ENCODE data around the gene TMTC1. TPM values are rescaled to one million over a fixed set of nuclear protein-coding genes. Genes with fewer than 3 reads are reported as not detected.

Gene TMTC1
- total RNA-seq, 2 donors from 2014 or later: 15.6 to 20.1 TPM

DNA sequence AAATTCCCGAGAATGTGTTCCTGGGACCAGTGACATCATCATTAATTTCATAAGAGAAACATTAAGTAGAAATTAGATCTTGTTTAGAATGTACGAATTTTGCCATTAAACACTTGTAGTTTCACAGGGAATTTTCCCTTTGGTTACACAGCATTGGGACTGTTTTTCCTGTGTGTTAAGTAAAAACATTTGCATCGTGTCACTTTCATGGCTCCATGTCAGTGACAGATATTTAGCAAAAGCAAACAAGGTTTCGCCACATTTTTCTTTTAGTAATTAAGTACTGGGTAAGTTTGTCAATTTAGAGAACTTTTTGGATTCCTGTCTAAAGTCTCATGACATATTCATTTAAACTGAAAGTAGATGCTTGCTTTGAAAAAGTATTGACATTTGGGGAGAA lies 240.7 kb downstream of the TMTC1 start:
- Histone ChIP-seq H3K9me3 (no peaks in the 10 kb centered on the region), H3K4me1 (no peaks in the 10 kb centered on the region), H3K4me3 (no peak overlapping the region), H3K27ac (no peak overlapping the region), H3K27me3 (no peaks in the 10 kb centered on the region), H3K36me3 (replicated peaks in 1 of 2; ENCODE audit: insufficient read depth in 1 of 2, low read depth in 2 of 2) (no peaks in the 10 kb centered on the region)
- ATAC-seq: no peak
- DNase-seq: no peak
- intact Hi-C loops (cut with DNase I): no loop called here
- no peak for TF ChIP-seq POLR2A (IDR thresholded peaks at IDR 0.05)
- TF ChIP-seq, protein P1, sequence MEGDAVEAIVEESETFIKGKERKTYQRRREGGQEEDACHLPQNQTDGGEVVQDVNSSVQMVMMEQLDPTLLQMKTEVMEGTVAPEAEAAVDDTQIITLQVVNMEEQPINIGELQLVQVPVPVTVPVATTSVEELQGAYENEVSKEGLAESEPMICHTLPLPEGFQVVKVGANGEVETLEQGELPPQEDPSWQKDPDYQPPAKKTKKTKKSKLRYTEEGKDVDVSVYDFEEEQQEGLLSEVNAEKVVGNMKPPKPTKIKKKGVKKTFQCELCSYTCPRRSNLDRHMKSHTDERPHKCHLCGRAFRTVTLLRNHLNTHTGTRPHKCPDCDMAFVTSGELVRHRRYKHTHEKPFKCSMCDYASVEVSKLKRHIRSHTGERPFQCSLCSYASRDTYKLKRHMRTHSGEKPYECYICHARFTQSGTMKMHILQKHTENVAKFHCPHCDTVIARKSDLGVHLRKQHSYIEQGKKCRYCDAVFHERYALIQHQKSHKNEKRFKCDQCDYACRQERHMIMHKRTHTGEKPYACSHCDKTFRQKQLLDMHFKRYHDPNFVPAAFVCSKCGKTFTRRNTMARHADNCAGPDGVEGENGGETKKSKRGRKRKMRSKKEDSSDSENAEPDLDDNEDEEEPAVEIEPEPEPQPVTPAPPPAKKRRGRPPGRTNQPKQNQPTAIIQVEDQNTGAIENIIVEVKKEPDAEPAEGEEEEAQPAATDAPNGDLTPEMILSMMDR (IDR thresholded peaks at IDR 0.05): no peak
- 33 to 36% methylated on average over 4 of the region's 4 CpGs for WGBS, 2 donors

DNA sequence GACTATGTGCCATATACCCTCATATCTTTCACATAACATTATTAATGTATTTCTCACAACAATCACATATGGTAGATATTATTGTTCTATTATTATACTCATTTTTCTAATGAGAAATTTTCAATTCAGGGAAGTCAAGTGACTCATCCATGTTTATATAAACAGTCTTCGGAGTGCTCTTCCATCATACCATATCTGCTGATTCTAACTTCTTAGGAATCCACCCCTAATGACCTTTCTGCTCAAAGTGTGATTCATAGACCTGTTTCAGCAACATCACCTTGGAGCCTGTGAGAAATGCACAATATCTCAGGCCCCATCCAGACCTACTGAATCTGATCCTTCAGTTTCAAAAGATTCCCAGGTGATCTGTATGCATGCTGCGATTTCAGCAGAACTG lies 246.4 kb downstream of the TMTC1 start:
- Histone ChIP-seq H3K27ac (no peak overlapping the region), H3K27me3 (no peaks in the 10 kb centered on the region), H3K36me3 (replicated peaks in 1 of 2; ENCODE audit: insufficient read depth in 1 of 2, low read depth in 2 of 2) (no peaks in the 10 kb centered on the region), H3K4me1 (no peaks in the 10 kb centered on the region), H3K4me3 (no peak overlapping the region), H3K9me3 (no peaks in the 10 kb centered on the region)
- TF ChIP-seq POLR2A (IDR thresholded peaks at IDR 0.05): no peak
- TF ChIP-seq, protein P1 (IDR thresholded peaks at IDR 0.05): no peak
- DNase-seq (no peak), ATAC-seq (no peak)
- intact Hi-C loops (cut with DNase I): no loop called here
- 63 to 81% methylated on average over 2 of the region's 2 CpGs for WGBS, 2 donors

DNA sequence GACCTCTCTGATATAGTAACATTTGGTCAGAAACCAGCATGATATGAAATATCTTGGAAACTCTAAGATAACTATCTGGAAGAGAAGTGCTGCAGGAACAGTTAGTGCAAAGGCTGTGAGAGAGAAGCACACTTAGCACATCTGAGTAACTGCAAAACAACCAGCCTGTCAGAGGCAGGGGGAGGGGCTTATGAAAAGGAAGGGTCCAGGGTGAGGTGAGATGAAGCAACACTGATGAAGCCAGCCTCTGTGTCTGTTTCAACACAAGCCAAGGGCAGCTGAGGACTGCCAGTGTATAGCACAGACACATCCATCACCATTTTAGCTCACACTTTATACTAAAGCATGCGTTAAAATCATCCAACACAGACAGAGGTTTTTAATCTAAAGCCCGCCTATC lies 248.8 kb downstream of the TMTC1 start:
- WGBS, 2 donors: 77 to 81% methylated on average over 2 of the region's 2 CpGs
- ATAC-seq (no peak), DNase-seq (no peak)
- no peak overlapping the region for H3K4me3 ChIP-seq
- H3K27ac ChIP-seq: no peak overlapping the region
- no peaks in the 10 kb centered on the region for H3K27me3 ChIP-seq
- TF ChIP-seq, protein P1 (IDR thresholded peaks at IDR 0.05): no peak
- no peak for TF ChIP-seq POLR2A (IDR thresholded peaks at IDR 0.05)
- H3K9me3 ChIP-seq: no peaks in the 10 kb centered on the region
- intact Hi-C loops (cut with DNase I): no loop called here
- H3K4me1 ChIP-seq: no peaks in the 10 kb centered on the region
- no peaks in the 10 kb centered on the region for H3K36me3 ChIP-seq (replicated peaks in 1 of 2; ENCODE audit: insufficient read depth in 1 of 2, low read depth in 2 of 2)

DNA sequence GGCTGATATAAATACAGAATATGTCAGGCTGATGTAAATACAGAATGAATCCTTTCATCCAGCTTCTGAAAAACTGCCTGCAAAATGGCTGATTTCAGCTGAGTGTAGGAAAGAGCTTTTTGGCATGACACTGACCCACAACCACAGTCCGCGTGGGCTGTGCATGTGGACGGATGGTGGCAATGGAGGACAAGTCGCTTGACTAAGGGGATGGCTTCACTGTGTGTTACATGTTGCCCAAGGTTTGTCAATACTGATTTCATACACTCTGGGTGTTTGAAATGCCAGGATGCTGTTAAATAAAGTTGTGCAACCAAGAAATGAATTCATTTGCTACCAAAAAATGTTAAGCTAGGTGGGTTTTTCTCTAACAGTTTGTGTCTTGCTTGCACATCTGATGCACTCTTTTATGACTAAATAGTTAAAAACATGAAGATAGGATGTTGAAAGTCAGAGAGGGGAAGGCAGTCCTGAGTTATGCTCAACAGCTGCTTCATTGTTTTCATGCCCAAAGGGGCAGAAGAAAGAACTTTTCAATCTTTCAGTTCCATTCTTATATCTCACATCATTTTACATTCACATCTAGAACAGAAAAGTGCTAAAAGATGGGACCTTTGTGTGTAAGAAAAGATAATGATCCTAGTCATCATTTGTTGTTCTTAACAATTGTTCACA lies 249.8 kb downstream of the TMTC1 start:
- no peaks in the 10 kb centered on the region for H3K9me3 ChIP-seq
- no peak overlapping the region for H3K27ac ChIP-seq
- 48 to 63% methylated on average over 4 of the region's 4 CpGs for WGBS, 2 donors
- no peak overlapping the region for H3K4me3 ChIP-seq
- H3K4me1 ChIP-seq: no peaks in the 10 kb centered on the region
- H3K36me3 ChIP-seq (replicated peaks in 1 of 2; ENCODE audit: insufficient read depth in 1 of 2, low read depth in 2 of 2): no peaks in the 10 kb centered on the region
- ATAC-seq (no peak), DNase-seq (no peak)
- no peaks in the 10 kb centered on the region for H3K27me3 ChIP-seq
- intact Hi-C loops (cut with DNase I): no loop called here
- TF ChIP-seq, protein P1 (IDR thresholded peaks at IDR 0.05): no peak
- TF ChIP-seq POLR2A (IDR thresholded peaks at IDR 0.05): no peak

DNA sequence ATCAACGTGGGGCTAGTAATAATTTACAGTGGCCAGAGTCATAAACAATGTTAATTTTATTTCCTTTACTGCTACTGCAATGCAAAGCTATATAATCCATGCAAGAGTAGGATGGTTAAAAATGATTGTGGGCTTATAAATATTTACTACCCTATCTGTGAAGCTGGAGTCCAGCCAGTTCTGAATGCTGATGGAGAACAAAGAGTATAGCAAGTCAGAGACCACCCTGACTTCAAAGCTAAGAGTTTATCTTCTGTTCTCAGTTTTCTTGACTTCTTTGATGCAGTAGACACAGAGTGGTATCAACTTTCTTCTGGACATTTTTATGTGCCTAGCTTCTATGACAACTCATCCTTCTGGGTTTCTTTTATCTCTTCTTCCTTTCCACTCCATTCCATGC lies 252.3 kb downstream of the TMTC1 start:
- no peak overlapping the region for H3K27ac ChIP-seq
- 9 to 10% methylated on average over 1 of the region's 1 CpG for WGBS, 2 donors
- TF ChIP-seq, protein P1 (IDR thresholded peaks at IDR 0.05): no peak
- no peak for TF ChIP-seq POLR2A (IDR thresholded peaks at IDR 0.05)
- ATAC-seq (no peak), DNase-seq (no peak)
- H3K36me3 ChIP-seq (replicated peaks in 1 of 2; ENCODE audit: insufficient read depth in 1 of 2, low read depth in 2 of 2): no peaks in the 10 kb centered on the region
- intact Hi-C loops (cut with DNase I): no loop called here
- no peaks in the 10 kb centered on the region for H3K27me3 ChIP-seq
- H3K9me3 ChIP-seq: no peaks in the 10 kb centered on the region
- no peak overlapping the region for H3K4me3 ChIP-seq
- H3K4me1 ChIP-seq: no peaks in the 10 kb centered on the region

All from body of pancreas (tissue), 4 donors.